HTERT RPE-1 (cell line): Measurements from ENCODE around the gene SMARCC2.

ENCODE experiments used
- in situ Hi-C: fragments of 300-500 bp; cut with MboI; formaldehyde crosslinking; loops from 4 replicates; pipeline ENCODE4 v1.14.3; 2020; ENCODE audit warnings: low sequenced_read_pairs

Gene SMARCC2

DNA sequence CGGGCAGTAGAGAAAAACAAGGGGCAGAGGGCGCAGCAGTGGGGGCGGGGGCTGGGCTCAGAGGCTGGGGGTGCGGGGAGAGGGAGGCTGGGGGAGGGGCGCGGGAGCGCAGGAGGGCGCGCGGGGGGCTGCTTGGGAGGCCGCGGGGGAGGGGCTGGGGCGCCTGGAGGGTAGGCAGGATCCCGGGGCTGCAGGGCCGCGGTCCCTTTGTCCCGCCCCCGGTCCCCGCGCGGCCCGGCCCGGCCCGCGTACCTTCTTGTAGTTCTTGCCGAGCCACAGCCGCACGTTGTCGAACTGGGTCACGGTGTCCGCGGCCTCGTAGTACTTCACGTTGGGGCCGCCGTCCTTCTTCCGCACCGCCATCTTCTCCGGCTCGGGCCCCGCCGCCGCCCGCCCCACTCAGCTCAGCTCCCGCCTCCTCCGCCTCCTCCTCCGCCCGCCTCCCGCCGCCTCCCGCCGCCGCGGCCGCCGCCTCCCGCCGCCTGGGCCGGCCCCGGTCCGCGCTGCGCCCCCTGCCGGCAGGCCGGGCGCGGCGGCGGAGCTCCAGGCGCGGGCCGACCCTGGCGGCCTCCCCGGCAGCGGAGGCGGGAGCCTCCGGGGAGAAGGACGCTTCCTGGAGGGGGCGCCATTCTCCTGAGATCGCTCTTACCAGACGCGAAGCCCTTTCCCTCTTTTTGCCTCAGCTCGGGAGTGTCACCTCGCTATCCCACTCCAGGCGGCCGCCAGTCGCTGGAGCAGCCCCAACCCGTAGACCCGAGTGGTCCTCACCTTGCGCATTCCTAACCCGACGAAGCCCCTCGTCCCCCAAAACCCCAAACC, at the start of gene SMARCC2:
TSS of gene SMARCC2 (minus strand) at position 385 of the 819 bp plus-strand sequence. CDS start at position 363, 22 bp downstream.
- in situ Hi-C loops = no loop called here

- in situ Hi-C loops = no loop called here
These were observed 48.3 kb upstream of the SMARCC2 start for GRCh38 chr12:56237552-56237951.

- in situ Hi-C loops = no loop called here
These were observed 47.7 kb upstream of the SMARCC2 start for GRCh38 chr12:56236985-56237384.

GRCh38 chr12:56236091-56236490, 46.8 kb upstream of the SMARCC2 start:
- in situ Hi-C loops = no loop called here

DNA sequence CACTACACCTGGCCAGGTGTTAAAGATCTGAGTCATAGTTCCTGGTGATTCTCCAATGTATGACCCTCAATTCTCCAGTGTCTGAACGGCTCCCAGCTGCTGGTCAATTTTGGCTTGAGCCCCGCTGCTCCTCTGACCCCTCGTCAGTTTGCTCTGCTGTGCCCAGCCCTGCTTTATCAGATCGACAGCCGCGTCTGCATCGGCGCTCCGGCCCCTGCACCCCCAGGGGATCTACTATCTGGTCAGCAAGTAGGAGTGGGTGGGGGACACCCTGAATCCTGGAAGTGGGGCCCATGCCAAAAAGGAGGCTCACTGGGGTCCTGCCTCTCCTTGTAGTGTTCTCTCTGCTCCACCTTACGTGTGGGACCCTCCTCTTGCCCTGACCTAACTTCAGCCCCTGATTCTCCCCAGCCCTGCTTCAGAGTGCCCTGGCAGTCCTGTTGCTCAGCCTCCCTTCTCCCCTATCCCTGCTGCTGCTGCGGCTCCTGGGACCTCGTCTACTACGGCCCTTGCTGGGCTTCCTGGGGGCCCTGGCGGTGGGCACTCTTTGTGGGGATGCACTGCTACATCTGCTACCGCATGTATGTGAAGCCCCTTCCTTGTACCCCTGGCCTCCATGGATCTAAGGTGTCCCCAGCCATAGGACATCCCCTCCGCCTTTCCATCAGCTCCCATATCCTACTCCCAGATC, 45.6 kb upstream of the SMARCC2 start:
- in situ Hi-C loops = no loop called here

DNA sequence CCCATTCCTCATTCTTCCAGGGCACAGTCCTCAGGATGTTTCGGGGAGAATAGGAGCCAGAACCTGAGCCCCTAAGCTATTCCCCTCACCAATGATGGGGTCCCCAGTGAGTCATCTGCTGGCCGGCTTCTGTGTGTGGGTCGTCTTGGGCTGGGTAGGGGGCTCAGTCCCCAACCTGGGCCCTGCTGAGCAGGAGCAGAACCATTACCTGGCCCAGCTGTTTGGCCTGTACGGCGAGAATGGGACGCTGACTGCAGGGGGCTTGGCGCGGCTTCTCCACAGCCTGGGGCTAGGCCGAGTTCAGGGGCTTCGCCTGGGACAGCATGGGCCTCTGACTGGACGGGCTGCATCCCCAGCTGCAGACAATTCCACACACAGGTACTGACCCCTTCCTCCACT, 41.9 kb upstream of the SMARCC2 start:
- in situ Hi-C loops = no loop called here

GRCh38 chr12:56230432-56231183, 41.3 kb upstream of the SMARCC2 start:
- in situ Hi-C loops = no loop called here

DNA sequence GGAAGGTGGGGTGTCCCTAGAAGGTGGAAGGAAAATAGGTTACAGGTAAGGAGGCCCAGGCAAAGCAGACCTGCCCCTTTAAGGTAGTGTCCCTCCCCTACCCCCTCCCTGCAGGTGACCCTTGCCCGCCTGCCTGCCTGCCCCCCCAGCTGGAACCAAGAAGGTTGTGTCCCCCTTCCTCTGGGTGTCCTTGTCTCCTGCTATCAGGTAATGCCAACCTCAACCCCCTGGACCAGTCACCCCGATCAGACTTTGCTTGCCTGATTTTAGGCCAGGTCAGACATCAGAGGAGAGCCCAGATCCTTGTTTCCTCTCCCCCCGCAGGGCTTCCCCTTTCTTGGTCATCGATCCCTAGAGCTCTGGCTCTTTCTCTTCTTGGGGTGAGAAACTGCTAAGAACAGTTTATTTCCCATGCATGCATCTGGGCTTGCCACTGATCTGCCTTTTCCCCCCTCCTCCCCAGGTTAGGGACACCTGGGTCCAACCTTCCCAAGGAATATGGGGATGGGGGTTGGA, 40.7 kb upstream of the SMARCC2 start, which contains the start of gene SLC39A5:
TSS of gene SLC39A5 (plus strand) at position 136 of the 516 bp plus-strand sequence. CDS start 1,224 bp downstream, outside the sequence.
- in situ Hi-C loops = no loop called here

DNA sequence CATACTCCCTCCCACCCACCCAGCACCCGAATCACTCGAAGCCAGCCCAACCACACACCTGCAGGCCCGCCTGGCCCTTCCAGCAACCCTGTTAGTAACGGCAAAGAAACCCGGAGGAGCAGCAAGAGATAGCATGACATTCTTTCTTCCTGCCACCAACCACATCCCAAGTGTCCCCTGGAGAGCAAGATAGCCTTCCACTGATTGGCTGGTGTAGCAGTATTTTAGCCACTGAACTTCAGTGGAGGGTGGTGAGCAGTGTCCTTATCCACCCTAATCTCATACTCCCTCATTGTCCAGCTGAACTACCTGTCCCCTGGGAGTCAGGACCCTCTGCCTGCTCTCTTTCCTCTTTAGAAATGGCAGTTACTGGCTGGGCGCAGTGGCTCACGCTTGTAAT, 39.8 kb upstream of the SMARCC2 start:
- in situ Hi-C loops = no loop called here

GRCh38 chr12:56224954-56225353, 35.7 kb upstream of the SMARCC2 start:
- in situ Hi-C loops = no loop called here

GRCh38 chr12:56224102-56224701, 34.9 kb upstream of the SMARCC2 start, which contains the start of gene NABP2:
Gene NABP2 (plus strand): TSS chr12:56224342. CDS start chr12:56224857, 515 bp downstream.
- in situ Hi-C loops = no loop called here

- in situ Hi-C loops = no loop called here
These were observed 34.4 kb upstream of the SMARCC2 start for GRCh38 chr12:56223571-56224101.

- in situ Hi-C loops = no loop called here
These were observed 33.2 kb upstream of the SMARCC2 start for GRCh38 chr12:56222531-56222895.

- in situ Hi-C loops = no loop called here
These were observed 32.7 kb upstream of the SMARCC2 start, which contains the start of gene RNF41 for GRCh38 chr12:56221757-56222530. Gene RNF41 (minus strand): TSS chr12:56221922. CDS start chr12:56214047, 7,875 bp downstream.

- in situ Hi-C loops = no loop called here
These were observed 32.0 kb upstream of the SMARCC2 start for GRCh38 chr12:56221232-56221756.

DNA sequence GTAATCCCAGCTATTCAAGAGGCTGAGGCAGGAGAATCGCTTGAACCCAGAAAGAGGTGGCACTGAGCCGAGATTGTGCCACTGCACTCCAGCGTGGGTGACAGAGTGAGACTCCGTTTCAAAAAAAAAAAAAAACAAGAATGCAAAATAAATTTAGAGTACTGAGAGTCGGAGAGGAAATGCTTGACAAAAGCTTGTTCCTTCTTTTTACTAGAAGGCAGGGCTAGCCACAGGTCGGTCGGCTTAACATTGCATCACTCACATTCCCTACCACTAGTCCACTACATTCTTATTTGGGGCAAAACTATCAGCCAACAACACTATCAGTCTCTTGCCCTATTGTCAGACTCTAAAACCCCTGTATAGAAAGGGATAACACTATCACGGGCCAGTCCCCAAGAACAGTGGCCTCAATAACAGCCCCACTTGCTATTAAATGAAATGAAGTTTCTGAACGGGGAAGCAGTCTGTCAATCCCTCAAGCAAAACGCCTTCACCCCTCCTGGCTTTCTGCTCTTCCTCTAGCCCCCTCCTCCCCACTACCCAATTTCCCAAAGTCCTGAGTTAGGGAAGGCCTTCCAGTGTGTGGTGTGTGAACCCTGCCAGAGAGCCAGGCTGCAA, 31.4 kb upstream of the SMARCC2 start:
- in situ Hi-C loops = no loop called here

DNA sequence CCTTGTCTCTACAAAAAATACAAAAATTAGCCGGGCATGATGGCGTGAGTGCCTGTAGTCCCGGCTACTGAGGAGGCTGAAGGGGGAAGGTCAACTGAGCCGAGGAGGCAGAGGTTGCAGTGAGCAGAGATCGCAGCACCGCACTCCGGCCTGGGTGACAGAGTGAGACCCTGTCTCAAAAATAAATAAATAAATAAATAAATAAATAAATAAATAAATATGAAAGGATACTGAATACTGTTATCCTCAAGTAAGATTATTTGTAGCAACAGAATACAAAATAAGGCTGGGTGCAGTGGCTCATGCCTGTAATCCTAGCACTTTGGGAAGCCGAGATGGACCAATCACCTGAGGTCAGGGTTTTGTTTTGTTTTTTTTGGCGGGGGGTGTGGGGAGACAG, 30.6 kb upstream of the SMARCC2 start:
- in situ Hi-C loops = no loop called here

DNA sequence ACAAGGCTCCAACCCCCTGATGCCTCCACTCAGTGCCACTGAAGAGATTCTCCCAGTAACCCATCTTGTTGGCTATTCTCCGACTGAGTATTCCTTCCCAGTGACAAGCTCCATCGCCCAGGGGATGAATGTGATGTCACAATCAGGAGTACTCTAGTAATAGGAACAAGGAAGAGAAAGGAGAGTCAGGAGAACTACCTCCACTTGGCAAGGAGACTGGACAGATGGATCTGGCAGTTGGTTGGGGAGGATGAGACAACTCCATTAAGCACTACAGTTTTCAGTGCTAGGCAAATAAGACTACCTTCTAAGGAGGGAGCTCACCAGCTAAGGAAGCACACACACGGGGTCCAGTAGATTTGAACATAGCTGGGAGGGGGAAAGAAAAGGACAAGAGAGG, 27.2 kb upstream of the SMARCC2 start:
- in situ Hi-C loops = no loop called here

- in situ Hi-C loops = no loop called here
These were observed 24.6 kb upstream of the SMARCC2 start for GRCh38 chr12:56213878-56214277.
